Tibial nerve (tissue), 4 donors: Measurements from ENCODE around the gene MRPL1. TPM values are rescaled to one million over a fixed set of nuclear protein-coding genes. Genes with fewer than 3 reads are reported as not detected.
"Not testable (repeated sequence)": the region's sequence is repeated elsewhere in the genome, so short reads cannot be mapped to it uniquely, and the experiment has no call there.

ENCODE experiments used
- DNase-seq, 2 donors: peaks; one replicate each; pipeline ENCODE4 v3.0.0-alpha.2; 2019; ENCODE audit warnings: low spot score in 2 of 2
- H3K27ac ChIP-seq, 4 donors: fragments of 200-600 bp; sonication (generic) in 3 of 4; one replicate each; pipeline ENCODE4 v1.5.1; 2017 to 2019; ENCODE audit warnings: mild to moderate bottlenecking in 1 of 4
- H3K27me3 ChIP-seq, 2 donors: fragments of 200-600 bp; sonication (generic) in 1 of 2; one replicate each; pipeline versions ENCODE4 v1.5.1 to v1.6.0; 2017 to 2019
- H3K36me3 ChIP-seq, 3 donors: fragments of 200-600 bp; sonication (generic); one replicate each; pipeline ENCODE4 v1.5.1; 2018 to 2019
- H3K4me1 ChIP-seq, 4 donors: fragments of 200-600 bp; sonication (generic) in 3 of 4; one replicate each; pipeline ENCODE4 v1.5.1; 2017 to 2019
- H3K4me3 ChIP-seq, 4 donors: fragments of 200-600 bp; sonication (generic) in 3 of 4; one replicate each; pipeline ENCODE4 v1.5.1; 2017 to 2019; ENCODE audit warnings: mild to moderate bottlenecking in 1 of 4, moderate library complexity in 1 of 4
- H3K9me3 ChIP-seq, 4 donors: fragments of 200-600 bp; sonication (generic) in 3 of 4; one replicate each; pipeline ENCODE4 v1.5.1; 2017 to 2019
- EP300 ChIP-seq, 2 donors: sonication (generic); formaldehyde crosslinking; IDR thresholded peaks; one replicate each; pipeline ENCODE4 v1.6.1; 2017; ENCODE audit warnings: antibody characterized with exemption in 2 of 2, mild to moderate bottlenecking in 1 of 2
- POLR2A ChIP-seq, 2 donors: fragments of 450-650 bp; IDR thresholded peaks; one replicate each; pipeline ENCODE4 v1.6.1; 2017; ENCODE audit warnings: antibody characterized with exemption in 2 of 2, mild to moderate bottlenecking in 2 of 2, moderate library complexity in 2 of 2
- WGBS, 2 donors: methylation state at CpG; one replicate each; pipeline ENCODE4 v1.1.5; 2018; 5-methylcytosine and 5-hydroxymethylcytosine counted together
- total RNA-seq, 4 donors: library from RNA; depleted of rRNA; stranded (reverse); fragments of >200 nt; gene quantifications; one replicate each; pipeline ENCODE4 v1.1.0, GENCODE V29; 2016
- TF ChIP-seq, protein P1 (sequence below), 5 experiments: fragments of 200-600 bp in 3 of 5; fragments of 450-650 bp in 2 of 5; sonication (generic) in 3 of 5; IDR thresholded peaks; one replicate each; pipeline ENCODE4 v1.5.1; 2016 to 2019; ENCODE audit warnings: antibody characterized with exemption in 5 of 5, mild to moderate bottlenecking in 3 of 5, moderate library complexity in 2 of 5

MRPL1 gene
- total RNA-seq, 4 donors from 2014 or later, result 21.0 to 32.3 (median 26.9) TPM

DNA sequence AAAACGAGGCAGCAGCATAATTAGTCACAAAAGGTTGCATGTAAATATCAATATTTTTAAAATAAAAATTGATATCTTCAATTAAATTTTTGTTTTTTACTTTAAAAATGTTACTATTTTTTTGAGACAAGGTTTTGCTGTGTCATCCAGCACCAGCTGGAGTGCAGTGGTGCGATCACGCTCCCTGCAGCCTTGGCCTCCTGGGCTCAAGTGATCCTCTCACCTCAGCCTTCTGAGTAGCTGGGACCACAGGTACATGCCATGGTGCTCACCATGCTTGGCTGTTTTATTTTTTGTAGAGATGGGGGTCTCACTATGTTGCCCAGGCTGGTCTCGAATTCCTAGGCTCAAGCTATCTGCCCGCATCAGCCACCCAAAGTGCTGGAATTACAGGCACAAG, 97.7 kb downstream of the MRPL1 start:
- H3K36me3 ChIP-seq, result no peaks in the 10 kb centered on the region
- no peak overlapping the region for H3K27ac ChIP-seq
- H3K4me1 ChIP-seq, result no peaks in the 10 kb centered on the region
- H3K9me3 ChIP-seq, result no peaks in the 10 kb centered on the region
- H3K4me3 ChIP-seq, result no peak overlapping the region
- DNase-seq, result no peak
- TF ChIP-seq EP300 (IDR thresholded peaks at IDR 0.05) (no peak), POLR2A (IDR thresholded peaks at IDR 0.05) (no peak)
- TF ChIP-seq, protein P1, sequence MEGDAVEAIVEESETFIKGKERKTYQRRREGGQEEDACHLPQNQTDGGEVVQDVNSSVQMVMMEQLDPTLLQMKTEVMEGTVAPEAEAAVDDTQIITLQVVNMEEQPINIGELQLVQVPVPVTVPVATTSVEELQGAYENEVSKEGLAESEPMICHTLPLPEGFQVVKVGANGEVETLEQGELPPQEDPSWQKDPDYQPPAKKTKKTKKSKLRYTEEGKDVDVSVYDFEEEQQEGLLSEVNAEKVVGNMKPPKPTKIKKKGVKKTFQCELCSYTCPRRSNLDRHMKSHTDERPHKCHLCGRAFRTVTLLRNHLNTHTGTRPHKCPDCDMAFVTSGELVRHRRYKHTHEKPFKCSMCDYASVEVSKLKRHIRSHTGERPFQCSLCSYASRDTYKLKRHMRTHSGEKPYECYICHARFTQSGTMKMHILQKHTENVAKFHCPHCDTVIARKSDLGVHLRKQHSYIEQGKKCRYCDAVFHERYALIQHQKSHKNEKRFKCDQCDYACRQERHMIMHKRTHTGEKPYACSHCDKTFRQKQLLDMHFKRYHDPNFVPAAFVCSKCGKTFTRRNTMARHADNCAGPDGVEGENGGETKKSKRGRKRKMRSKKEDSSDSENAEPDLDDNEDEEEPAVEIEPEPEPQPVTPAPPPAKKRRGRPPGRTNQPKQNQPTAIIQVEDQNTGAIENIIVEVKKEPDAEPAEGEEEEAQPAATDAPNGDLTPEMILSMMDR (IDR thresholded peaks at IDR 0.05), result no peak
- H3K27me3 ChIP-seq, result no peaks in the 10 kb centered on the region
- WGBS, 2 donors, result 88 to 89% methylated on average over 5 of the region's 5 CpGs

DNA sequence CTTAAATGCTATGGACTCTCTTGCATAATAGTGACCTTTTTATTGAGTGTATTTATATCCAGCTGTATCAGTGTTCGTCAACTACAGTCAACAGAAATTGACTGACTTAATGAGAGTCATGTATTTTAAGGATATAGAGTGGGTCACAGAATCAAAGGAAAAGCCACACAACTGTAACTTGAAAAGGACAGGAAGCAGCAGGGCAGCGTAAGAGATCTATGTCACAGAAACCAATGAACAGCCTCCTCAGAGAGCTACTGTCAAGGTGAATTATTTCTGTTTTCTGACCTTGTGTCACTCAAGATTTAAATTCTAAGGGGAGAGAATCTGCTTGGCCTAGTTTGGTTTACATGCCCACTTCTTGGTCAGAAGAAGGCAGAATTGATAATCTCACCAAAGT, 100.4 kb downstream of the MRPL1 start:
- H3K27ac ChIP-seq, result no peak overlapping the region
- H3K4me3 ChIP-seq, result no peak overlapping the region
- no peaks in the 10 kb centered on the region for H3K27me3 ChIP-seq
- DNase-seq, result no peak
- peaks cover 0 to 4% (median 0%) of the 10 kb centered on the region in 4 donors for H3K9me3 ChIP-seq
- H3K4me1 ChIP-seq, result no peaks in the 10 kb centered on the region
- WGBS, 2 donors, result 75 to 83% methylated on average over 2 of the region's 2 CpGs
- TF ChIP-seq, protein P1 (IDR thresholded peaks at IDR 0.05), result no peak
- TF ChIP-seq POLR2A (IDR thresholded peaks at IDR 0.05), result no peak
- TF ChIP-seq EP300 (IDR thresholded peaks at IDR 0.05), result no peak
- H3K36me3 ChIP-seq, result no peaks in the 10 kb centered on the region

DNA sequence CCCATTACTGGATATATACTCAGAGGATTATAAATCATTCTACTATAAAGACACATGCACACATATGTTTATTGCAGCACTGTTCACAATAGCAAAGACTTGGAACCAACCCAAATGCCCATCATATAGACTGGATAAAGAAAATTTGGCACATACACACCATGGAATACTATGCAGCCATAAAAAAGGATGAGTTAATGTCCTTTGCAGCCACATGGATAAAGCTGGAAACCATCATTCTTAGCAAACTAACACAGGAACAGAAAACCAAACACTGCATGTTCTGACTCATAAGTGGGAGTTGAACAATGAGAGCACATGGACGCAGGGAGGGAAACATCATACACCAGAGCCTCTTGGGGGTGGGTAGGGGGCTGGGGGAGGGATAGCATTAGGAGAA, 111.0 kb downstream of the MRPL1 start:
- H3K4me1 ChIP-seq, result not testable (repeated sequence)

DNA sequence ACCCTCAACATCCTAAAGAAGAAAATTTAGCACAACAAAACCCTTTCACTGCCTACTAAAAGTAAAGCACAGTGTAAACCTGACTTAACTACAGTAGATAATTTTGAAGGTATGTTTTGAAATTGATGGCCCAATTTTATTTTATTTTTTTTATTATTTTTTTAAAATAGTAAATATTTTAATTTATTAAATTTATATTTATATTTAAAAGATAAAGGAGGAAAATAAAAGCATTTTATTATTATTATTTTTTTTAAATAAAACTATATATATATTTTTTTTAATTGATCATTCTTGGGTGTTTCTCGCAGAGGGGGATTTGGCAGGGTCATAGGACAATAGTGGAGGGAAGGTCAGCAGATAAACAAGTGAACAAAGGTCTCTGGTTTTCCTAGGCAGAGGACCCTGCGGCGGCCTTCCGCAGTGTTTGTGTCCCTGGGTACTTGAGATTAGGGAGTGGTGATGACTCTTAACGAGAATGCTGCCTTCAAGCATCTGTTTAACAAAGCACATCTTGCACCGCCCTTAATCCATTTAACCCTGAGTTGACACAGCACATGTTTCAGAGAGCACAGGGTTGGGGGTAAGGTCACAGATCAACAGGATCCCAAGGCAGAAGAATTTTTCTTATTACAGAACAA, 120.4 kb downstream of the MRPL1 start:
- not testable (repeated sequence) for H3K36me3 ChIP-seq, H3K4me1 ChIP-seq, H3K4me3 ChIP-seq, H3K27me3 ChIP-seq, DNase-seq, H3K27ac ChIP-seq, H3K9me3 ChIP-seq
- WGBS, 2 donors, result 62 to 72% methylated on average over 6 of the region's 6 CpGs

More for the DNA sequence above, 111.0 kb downstream of the MRPL1 start:
- H3K27me3 ChIP-seq, H3K27ac ChIP-seq, DNase-seq, H3K36me3 ChIP-seq, H3K9me3 ChIP-seq, H3K4me3 ChIP-seq: not testable (repeated sequence)
- 86 to 100% methylated on average over 1 of the region's 1 CpG for WGBS, 2 donors

DNA sequence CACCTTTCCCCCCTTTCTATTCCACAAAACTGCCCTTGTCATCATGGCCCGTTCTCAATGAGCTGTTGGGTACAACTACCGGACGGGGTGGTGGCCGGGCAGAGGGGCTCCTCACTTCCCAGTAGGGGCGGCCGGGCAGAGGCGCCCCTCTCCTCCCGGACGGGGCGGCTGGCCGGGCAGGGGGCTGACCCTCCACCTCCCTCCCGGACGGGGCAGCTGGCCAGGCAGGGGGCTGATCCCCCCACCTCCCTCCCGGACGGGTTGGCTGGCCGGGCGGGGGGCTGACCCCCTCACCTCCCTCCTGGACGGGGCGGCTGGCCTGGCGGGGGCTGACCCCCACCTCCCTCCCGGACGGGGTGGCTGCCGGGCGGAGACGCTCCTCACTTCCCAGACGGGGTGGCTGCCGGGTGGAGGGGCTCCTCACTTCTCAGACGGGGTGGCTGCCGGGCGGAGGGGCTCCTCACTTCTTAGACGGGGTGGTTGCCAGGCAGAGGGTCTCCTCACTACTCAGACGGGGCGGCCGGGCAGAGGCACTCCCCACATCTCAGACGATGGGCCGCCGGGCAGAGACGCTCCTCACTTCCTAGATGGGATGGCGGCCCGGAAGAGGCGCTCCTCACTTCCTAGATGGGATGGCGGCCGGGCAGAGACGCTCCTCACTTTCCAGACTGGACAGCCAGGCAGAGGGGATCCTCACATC, 121.1 kb downstream of the MRPL1 start:
- H3K9me3 ChIP-seq, H3K4me3 ChIP-seq, H3K36me3 ChIP-seq, H3K27me3 ChIP-seq, DNase-seq, H3K27ac ChIP-seq, H3K4me1 ChIP-seq: not testable (repeated sequence)
- 94 to 97% methylated on average over 14 to 22 of the region's 44 CpGs for WGBS, 2 donors

DNA sequence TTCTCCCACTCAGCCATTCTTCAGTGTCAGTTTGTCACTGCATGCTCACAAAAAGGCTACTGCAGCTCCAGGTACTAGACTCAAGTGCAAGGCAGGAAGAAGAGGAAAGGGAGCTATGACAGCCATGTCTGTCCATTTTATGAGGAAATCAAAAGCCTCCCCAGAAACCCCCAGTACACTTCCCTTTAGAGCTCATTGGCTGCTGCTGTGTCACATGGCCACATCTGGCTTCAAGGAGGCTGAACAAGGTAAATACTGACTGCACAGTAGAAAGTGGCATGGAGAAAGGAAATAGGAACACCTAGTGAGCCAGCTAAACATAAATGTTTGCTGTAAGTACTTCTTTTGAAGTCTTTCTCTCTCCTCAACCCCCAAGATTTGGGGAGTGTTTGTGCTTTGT, 127.3 kb downstream of the MRPL1 start:
- TF ChIP-seq POLR2A (IDR thresholded peaks at IDR 0.05) (no peak), EP300 (IDR thresholded peaks at IDR 0.05) (no peak)
- TF ChIP-seq, protein P1 (IDR thresholded peaks at IDR 0.05), result no peak
- Histone ChIP-seq H3K9me3 (no peaks in the 10 kb centered on the region), H3K27ac (no peak overlapping the region), H3K27me3 (no peaks in the 10 kb centered on the region), H3K36me3 (no peaks in the 10 kb centered on the region), H3K4me1 (peaks cover 0 to 6% (median 0%) of the 10 kb centered on the region in 4 donors), H3K4me3 (no peak overlapping the region)
- no peak for DNase-seq
